H1 (cell line): ENCODE results near the gene CDH26. TPM values are rescaled to one million over a fixed set of nuclear protein-coding genes. Genes with fewer than 3 reads are reported as not detected.

Experiments
- BRCA1 ChIP-seq: IDR thresholded peaks from 2 replicates; pipeline ENCODE4 v1.6.1; 2012; ENCODE audit warnings: low read depth, low read length, improper control_type of control experiment
- CBX5 ChIP-seq: fragments of 300-800, 300-1000 bp; sonication (generic); IDR thresholded peaks from 2 replicates; pipeline ENCODE4 v1.7.1; 2016; ENCODE audit warnings: antibody characterized with exemption, low read length, low read depth
- HDAC2 ChIP-seq, 2 experiments: fragments of 300-600 bp in 1 of 2; sonication (generic) in 1 of 2; IDR thresholded peaks; 2 replicates each; pipeline ENCODE4 v1.6.1; 2011 to 2012; ENCODE audit warnings: low read depth in 2 of 2, low read length in 2 of 2, mild to moderate bottlenecking in 2 of 2, moderate library complexity in 2 of 2, borderline replicate concordance in 1 of 2, inconsistent platforms in 1 of 2
- KDM5A ChIP-seq: fragments of 200-600 bp; IDR thresholded peaks from 2 replicates; pipeline ENCODE4 v1.7.1; 2012; ENCODE audit warnings: mild to moderate bottlenecking, low read length, inconsistent platforms, mixed read lengths
- SIRT6 ChIP-seq: IDR thresholded peaks from one replicate; pipeline ENCODE4 v1.7.1; 2012; ENCODE audit warnings: low read length, inconsistent platforms
- SUZ12 ChIP-seq: fragments of 200-600 bp; sonication (generic); IDR thresholded peaks from 2 replicates; pipeline ENCODE4 v1.6.1; 2012; ENCODE audit warnings: mild to moderate bottlenecking, inconsistent platforms, low read length, moderate library complexity, mixed read lengths
- TCF12 ChIP-seq: IDR thresholded peaks from 2 replicates; pipeline ENCODE4 v1.6.1; 2011; ENCODE audit warnings: low read depth, mild to moderate bottlenecking, low read length
- polyA plus RNA-seq, 7 experiments: library from polyadenylated mRNA; depleted of rRNA in 3 of 7; stranded (reverse) in 5 of 7; unstranded in 2 of 7; fragments of >200 nt in 5 of 7; fragments of 200-250 nt in 2 of 7; gene quantifications; 1 replicate in 5 of 7; 2 replicates in 1 of 7; 4 replicates in 1 of 7; pipeline versions ENCODE4 v1.2.1 to v1.2.3, GENCODE V29; 2011 to 2013; ENCODE audit warnings: missing spikeins in 2 of 7, mixed read lengths in 2 of 7
- total RNA-seq: library from RNA; stranded (reverse); fragmentation: NEBNext Ultra II Directional; extraction: Animal tissue kit (Norgen Biotek cat#: 25700); gene quantifications from 2 replicates; pipeline ENCODE4 v1.2.1, GENCODE V29; 2021

Gene CDH26
- total and polyA plus RNA-seq, 2 of the 8 experiments (the other 6 are each of a cell fraction or from before 2014, with no cell fraction given), result 1.5 to 1.7 TPM

DNA sequence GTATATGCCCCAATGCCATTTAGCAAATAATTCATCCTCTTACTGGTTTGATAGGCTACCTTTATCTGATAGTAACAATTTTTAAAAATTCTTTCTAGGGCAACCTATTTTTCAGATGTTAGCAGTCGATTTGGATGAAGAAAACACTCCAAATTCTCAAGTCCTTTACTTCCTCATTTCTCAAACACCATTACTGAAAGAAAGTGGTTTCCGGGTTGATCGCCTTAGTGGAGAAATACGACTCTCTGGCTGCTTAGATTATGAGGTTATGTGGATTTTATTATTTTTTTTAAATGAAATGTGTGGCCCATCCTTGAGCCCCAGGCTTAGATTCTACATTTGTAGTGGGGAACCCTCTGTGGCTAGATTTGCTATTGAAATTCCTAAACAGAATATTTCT lies 26.3 kb downstream of the CDH26 start (continued):
- TF ChIP-seq BRCA1 (no peak), SIRT6 (no peak), HDAC2 (IDR thresholded peaks at IDR 0.05; ENCODE audit: borderline replicate concordance in 1 of 2, low read depth in 2 of 2, low read length in 2 of 2) (no peak), TCF12 (no peak), CBX5 (no peak), KDM5A (no peak), SUZ12 (no peak)
- TF ChIP-seq, all 59 proteins: peak for 0
